ENCODE measurements around the gene CBLB. TPM values are rescaled to one million over a fixed set of nuclear protein-coding genes. Genes with fewer than 3 reads are reported as not detected.

Gene CBLB
- total RNA-seq, 1 experiment from 2014 or later: 19.4 TPM

GRCh38 chr3:105847865-105848264 lies 20.9 kb downstream of the CBLB start:
- DNase-seq (ENCODE audit: extremely low read depth, low read depth): no peak

GRCh38 chr3:105847452-105847851 lies 21.4 kb downstream of the CBLB start:
- no peak for DNase-seq (ENCODE audit: extremely low read depth, low read depth)

GRCh38 chr3:105846809-105847208 lies 22.0 kb downstream of the CBLB start:
- no peak for DNase-seq (ENCODE audit: extremely low read depth, low read depth)

- no peak for DNase-seq (ENCODE audit: extremely low read depth, low read depth)
Observed at GRCh38 chr3:105845488-105845887, 23.3 kb downstream of the CBLB start.

GRCh38 chr3:105844704-105845103 lies 24.1 kb downstream of the CBLB start:
- no peak for DNase-seq (ENCODE audit: extremely low read depth, low read depth)

- DNase-seq (ENCODE audit: extremely low read depth, low read depth): no peak
Observed at GRCh38 chr3:105843994-105844393, 24.8 kb downstream of the CBLB start.

GRCh38 chr3:105842943-105843342 lies 25.9 kb downstream of the CBLB start:
- DNase-seq (ENCODE audit: extremely low read depth, low read depth): no peak

- no peak for DNase-seq (ENCODE audit: extremely low read depth, low read depth)
Observed at GRCh38 chr3:105842449-105842848, 26.4 kb downstream of the CBLB start.

GRCh38 chr3:105837947-105838346 lies 30.9 kb downstream of the CBLB start:
- DNase-seq (ENCODE audit: extremely low read depth, low read depth): no peak

- no peak for DNase-seq (ENCODE audit: extremely low read depth, low read depth)
Observed at GRCh38 chr3:105837143-105837740, 31.6 kb downstream of the CBLB start.

GRCh38 chr3:105836533-105836932 lies 32.3 kb downstream of the CBLB start:
- no peak for DNase-seq (ENCODE audit: extremely low read depth, low read depth)

- DNase-seq (ENCODE audit: extremely low read depth, low read depth): no peak
Observed at GRCh38 chr3:105835606-105836005, 33.2 kb downstream of the CBLB start.

GRCh38 chr3:105834768-105835167 lies 34.0 kb downstream of the CBLB start:
- DNase-seq (ENCODE audit: extremely low read depth, low read depth): no peak

GRCh38 chr3:105832644-105833043 lies 36.2 kb downstream of the CBLB start:
- DNase-seq (ENCODE audit: extremely low read depth, low read depth): no peak

- DNase-seq (ENCODE audit: extremely low read depth, low read depth): no peak
Observed at GRCh38 chr3:105830836-105831235, 38.0 kb downstream of the CBLB start.

- DNase-seq (ENCODE audit: extremely low read depth, low read depth): no peak
Observed at GRCh38 chr3:105829871-105830622, 38.8 kb downstream of the CBLB start.

GRCh38 chr3:105829229-105829628 lies 39.6 kb downstream of the CBLB start:
- DNase-seq (ENCODE audit: extremely low read depth, low read depth): no peak

- DNase-seq (ENCODE audit: extremely low read depth, low read depth): no peak
Observed at GRCh38 chr3:105828703-105829102, 40.1 kb downstream of the CBLB start.

GRCh38 chr3:105827959-105828358 lies 40.9 kb downstream of the CBLB start:
- DNase-seq (ENCODE audit: extremely low read depth, low read depth): peak; percentile 65

- no peak for DNase-seq (ENCODE audit: extremely low read depth, low read depth)
Observed at GRCh38 chr3:105826778-105827634, 41.8 kb downstream of the CBLB start.

- no peak for DNase-seq (ENCODE audit: extremely low read depth, low read depth)
Observed at GRCh38 chr3:105824129-105824528, 44.7 kb downstream of the CBLB start.

Data from NCI-H460 (cell line).